NCI-H2081 treated with DMSO at 0.1 percent for 48 hours (cell line): Measurements from ENCODE around the gene HOXA9.

Experiments
- DNase-seq: peaks from one replicate; lab custom pipeline; 2025; lab: John Stamatoyannopoulos, UW

HOXA9 gene

DNA sequence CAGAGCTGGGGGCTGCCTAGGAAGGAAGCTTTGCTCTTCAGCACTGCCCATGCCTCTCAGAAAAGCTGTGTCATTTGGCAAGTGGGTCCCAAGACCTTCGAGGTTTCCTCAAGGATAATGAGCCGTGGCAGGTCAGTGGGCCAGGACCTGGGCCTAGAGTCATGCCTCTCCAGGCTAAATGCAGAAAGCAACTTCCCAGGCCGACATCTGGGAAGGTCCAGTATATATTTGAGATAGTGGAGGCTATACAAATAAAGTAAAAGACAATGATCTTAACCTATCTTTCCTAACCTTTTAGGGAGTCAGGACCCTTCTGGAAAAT lies 11.1 kb upstream of the HOXA9 start:
- DNase-seq: no peak

DNA sequence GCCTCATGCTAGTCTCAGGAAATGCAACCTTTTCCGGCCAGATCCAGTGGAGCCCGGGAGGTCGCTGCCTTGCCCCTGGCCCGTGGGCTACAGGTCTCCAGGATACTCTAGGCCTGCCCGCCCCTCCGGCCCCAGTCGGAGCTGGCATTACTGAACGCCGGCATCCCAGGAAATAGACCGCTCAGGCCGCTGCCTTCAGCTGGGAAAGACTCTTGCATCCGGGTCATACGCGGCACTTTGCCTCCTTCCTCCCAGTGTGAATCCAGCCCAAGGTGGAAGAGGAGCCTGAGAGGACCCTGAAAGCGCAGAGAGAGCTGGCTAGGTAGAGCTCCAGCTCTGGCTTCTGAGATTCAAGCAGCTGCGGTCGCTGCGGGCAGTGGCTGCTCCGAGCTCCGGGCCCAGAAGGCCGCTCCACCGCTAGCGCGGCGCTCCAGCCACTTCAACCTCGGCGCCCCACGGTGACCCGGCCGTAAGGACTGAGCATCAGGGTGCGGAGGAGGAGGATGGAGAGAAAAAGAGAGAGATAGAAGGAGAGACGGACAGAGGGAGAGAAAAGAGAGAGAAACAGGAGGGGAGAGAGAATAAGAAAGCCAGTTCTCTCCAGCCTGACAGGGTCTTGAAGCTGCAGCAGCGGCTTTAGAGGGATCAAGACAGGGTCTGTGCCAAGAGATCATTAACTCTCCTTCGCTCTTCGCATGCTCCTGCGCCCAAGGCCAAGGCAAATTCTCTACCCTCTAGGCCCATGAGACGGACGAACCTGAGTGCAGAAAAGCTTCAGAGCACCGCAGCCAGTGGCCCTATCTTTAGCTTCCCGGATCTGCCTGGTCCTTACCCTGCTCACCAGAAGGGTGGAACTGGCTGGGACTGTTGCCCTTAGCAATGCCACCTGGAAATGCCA lies 10.5 kb upstream of the HOXA9 start:
- DNase-seq: no peak

DNA sequence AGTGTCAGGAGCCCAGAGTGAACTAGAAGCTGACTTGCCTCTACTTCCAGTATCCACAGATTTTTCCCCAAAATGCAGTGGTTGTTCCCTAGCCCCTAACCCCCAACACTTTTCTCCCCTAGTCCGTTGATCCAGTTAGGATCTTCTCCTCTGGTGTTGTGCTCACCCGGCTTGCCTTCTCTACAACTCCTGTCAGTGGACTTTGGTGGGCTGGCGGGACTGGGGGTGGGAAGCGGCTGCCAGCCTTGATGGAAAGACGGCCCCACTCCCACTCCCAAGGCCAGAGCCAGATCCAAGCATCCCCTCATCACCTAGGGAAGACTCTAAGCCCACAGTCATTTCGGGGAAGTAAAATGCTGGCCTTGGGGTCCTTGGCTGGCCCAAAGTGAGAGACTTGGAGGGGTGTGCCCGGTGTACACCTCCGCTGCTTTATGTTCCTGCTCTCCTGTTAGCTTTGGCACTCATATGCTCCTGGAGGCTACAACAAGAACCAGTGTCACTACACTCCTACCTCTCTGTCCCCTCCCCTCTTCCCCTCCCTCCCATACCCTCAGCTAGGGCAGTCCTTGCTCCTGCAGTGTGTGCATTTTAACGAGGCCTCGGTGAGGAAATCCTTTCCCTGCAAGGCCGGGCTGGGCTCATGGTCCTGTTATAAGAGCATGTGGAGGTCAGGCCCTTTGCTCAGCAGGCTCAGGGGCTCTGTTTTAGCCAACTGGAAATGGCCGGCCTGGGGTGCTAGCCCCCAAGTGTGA lies 9.7 kb upstream of the HOXA9 start:
- DNase-seq: no peak

DNA sequence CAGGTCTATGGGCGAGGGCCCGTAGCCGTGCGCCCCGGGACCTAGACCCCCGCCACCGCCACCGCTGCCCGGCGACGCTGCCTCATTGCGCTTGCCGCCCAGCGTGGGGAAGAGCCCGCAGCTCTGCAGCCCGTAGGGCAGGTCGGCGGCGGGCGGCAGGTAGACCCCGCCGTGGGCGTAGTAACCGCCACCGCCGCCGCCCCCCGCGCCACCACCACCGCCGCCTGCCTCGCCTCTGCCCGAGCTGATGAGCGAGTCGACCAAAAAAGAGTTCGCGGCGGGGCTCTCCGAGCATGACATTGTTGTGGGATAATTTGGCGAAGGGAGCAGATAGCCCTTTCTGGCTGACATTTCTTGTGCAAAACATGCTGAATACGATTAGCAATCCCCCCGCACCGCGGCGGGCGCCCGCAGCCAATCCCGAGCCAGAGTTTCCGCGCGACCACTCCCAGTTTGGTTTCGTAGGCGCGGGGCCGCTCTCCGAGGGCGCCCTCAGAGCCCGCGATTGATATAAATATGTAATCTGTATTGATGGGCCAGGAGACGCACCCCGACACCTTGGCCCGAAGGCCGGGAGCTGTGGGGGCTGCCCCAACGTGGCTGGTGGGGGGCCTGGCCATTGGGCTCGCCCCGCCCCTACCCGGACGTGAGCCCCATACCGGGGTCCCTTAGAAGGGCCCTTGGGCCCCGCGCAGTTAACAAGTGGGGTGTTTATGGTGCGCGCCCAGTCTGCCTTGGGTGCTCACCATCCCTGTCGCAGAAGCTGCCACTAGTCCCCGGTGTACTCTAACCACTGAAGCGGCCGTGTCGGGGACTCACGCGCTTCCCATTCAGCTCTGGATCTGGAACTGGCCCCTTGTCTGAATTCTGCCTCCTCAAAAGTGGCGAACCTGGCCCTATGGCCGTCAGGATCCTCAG lies 8.9 kb upstream of the HOXA9 start, which contains the start of gene HOXA10:
Gene HOXA10 (minus strand): TSS at position 365 of the 918 bp plus-strand sequence. CDS start 14 bp downstream, at position 351.
- no peak for DNase-seq

DNA sequence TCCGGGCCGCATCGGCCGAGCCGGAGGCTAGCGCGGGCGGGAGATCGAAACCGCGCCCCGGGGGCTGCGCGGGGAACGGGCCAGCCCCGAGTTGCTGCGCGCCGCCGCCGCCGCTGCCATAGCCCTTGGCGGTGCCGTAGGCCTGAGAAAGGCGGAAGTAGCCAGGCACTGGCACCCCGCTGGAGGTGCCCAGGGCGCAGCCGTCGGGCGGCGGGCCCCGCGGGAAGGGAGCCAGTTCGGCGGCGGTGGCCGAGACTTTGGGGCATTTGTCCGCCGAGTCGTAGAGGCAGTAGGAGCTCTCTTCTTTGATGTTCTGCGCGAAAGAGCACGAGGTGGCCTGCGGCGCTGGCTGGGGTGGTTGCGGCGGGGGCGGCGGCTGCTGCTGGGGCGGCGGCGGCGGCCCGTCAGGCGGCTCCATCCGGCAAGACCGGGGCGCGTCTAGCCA lies 8.2 kb upstream of the HOXA9 start:
- no peak for DNase-seq

DNA sequence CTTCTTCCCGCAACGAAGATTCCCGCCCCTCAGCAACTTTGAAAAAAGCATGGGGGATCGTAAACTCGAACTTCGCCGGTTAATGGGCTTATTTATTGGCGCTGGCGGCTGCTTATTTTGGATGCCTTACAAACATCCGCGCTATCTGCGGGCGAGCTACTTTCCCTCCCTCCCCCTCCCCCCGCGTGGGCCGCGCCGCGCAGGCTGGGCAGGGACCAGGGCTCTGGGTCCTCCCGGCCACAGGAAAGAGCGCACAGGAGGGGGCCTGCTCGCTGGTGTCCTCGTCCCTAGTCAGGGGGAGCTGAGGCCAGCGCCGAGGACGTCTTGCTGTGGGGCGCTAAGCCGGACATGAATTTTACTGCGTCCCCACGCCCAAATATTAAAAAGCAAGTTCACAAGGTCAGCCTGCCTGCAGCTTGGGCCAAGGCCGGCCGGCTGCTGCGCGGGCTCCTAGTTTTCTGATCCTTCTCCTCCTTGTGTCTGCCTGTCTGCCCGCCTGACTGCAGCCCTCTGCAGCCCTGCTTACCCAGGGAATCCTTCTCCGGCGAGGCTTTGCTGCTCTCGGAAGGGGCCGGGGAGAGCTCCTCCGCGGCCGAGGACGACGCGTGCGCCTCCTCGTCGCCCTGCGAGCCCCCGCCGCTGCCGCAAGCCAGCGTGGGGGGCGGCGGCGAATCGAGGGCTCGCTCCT lies 7.6 kb upstream of the HOXA9 start:
- no peak for DNase-seq

DNA sequence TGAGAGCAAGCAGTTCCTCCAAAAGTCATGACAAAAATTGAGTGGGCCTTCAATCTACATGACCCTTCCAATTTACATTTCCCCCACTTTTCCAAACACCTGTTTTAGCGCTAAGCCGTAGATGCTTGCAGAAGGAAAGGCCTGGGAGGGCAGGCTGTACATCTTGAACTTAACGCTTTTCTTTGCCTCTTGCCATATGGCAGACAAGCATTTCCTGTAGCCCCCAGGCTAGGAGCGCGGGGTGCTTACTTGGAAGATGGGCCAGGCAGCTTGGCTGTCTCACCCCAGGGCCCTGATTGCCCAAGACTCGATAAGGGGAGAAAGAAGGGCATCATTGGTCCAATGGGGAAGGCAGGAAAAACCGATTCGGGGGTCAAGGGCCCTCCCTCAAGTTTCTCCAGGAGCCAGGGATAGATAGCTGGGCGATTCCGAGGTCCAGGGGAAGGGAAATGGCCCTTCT lies 7.0 kb upstream of the HOXA9 start:
- no peak for DNase-seq

DNA sequence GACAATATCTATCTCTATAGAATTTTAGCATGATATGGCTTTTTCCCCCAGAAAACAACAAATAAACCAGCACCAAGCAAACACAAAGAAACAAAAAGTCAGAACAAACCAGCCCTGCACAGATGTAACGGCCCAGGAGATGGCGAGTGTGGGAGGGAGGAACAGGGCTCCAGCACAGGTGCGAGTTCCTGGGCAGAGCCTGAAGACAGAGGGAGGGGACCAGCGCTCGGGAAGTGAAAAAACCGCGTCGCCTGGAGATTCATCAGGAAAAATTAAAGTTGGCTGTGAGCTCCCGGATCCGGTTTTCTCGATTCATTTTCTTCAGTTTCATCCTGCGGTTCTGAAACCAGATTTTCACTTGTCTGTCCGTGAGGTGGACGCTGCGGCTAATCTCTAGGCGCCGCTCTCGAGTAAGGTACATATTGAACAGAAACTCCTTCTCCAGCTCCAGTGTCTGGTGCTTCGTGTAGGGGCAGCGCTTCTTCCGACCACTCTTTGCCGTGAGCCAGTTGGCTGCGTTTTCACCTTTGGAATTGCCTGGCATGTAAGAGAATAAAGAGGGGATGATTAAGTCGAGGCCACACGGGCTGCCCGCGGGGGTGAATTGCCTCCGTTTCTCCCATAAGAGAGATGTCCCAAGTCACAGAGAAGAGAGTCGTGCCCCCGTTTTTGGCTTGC lies 6.4 kb upstream of the HOXA9 start:
- no peak for DNase-seq

DNA sequence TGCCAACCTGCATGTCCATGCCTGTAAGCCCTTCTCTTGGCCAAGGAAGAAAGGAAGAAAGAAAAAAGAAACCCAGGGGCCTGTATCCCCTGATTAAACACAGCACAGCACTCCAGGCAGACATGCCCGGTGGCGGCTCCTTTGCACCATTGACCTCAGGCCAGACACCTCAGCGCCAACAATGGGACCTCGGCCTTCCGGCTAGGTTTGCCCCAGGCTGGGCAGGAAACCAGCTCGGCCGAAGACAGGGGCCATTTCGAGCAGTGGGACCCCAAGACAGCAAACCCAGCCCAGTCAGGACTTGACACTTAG lies 5.9 kb upstream of the HOXA9 start:
- no peak for DNase-seq

DNA sequence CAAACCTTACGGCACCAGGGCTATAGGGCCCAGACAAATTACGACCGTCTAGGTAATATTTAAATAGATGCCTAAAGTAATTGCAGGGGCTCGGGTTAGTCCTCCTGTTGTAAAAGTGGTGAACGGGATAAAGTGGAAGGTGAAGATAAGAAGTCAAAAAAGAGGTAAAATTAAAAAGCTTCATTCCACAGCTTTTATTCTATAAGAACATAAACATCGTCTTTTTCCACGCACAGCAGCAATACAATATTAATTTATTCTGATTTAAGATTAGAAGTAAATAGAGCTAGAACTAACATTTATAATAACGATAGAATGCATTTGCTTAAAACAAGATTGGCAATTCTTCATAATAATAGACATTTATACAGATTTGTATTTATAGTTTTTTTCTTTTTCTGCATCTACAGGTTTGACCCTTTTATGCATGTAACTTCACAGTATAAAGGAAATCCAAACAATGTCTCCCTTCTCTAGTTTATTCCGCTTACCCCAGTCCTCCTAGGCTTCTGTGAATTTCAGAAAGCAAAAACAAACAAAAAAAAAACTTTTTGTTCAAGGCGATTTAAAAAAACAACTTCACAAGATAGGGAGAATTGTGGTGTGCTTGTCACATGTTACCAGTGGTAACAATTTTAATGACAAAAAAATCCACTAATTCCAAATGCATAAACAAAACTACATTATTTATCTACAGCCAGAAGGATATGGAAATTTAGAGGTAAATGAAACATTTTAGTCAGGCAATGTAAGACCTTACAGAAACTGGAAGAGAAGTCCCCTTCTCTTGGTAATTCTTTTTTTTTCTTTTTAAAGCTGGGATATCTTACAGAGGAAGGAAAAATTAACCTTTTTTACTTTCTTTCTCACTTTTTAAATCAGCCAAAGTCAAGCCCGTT lies 5.3 kb upstream of the HOXA9 start:
- peak; percentile 38 for DNase-seq

DNA sequence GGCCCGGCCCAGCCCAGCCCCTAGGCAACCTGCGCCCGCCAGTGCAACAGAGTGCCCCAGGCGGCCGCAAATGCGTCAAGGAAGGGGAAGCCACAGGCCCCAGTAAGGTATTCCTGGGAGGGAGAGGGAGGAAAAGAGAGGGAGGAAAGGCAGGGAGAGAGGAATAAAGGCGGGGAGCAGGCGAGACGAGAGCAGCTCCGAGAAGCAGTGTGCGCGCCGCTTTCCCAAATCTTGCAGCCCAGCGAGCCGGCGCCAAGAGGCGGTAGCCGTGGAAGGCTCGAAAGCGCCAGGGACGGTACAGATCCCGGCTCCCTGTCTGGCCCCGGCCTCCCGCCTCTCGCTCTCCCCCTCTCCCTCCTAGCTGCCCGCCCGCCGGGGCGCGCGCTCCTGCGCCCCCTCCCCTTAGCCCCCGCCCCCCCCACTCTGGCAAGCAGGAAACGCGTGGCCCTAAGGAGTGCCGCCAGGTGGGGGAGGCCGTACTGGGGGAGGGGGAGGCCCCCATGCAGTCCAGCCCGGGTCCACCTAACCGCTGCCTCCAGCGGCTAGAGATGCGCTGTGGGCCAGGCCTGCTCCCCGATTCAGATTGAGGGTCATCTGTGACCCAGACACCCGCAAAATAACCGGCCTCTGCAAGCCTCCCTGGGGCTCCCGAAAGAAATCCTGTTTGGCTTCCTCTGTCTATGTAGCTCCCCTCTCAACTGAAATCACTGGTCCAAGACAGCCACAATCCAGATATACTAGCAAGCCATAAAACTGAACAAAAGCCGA lies 4.5 kb upstream of the HOXA9 start:
- DNase-seq: peak; percentile 38

DNA sequence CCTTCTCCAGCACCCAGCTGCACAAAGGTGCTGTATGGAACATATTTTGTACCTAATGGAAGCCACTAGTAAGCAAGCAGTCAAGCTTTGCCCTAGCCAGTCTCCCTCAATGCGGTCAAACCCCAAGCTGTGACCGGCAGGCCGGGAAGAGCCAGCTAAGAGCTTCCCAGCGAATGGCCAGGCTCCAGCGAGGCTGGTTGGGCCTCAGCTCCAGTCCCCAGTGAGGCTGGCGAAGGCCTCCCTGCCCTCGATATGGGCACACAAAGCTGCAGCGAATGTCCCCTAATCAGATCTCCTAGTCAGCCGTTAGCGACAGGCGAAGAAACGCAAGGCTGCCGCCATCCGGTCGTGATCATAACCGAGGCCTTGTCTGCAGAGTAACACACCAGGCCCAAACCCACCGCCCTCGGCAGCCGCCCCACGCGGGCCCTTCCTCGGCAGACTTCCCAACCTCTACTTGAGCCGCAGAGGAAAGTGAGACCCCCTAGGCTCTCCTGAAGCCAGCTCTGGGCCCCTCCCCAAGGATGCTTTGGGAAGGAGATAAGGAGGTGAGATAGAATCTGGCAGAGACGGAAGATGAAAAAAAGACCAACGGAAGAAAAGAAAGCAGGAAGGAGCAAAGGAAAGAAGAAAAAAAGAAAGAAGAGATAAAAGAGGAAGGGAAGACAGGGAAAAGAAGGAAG lies 3.1 kb upstream of the HOXA9 start:
- DNase-seq: no peak

DNA sequence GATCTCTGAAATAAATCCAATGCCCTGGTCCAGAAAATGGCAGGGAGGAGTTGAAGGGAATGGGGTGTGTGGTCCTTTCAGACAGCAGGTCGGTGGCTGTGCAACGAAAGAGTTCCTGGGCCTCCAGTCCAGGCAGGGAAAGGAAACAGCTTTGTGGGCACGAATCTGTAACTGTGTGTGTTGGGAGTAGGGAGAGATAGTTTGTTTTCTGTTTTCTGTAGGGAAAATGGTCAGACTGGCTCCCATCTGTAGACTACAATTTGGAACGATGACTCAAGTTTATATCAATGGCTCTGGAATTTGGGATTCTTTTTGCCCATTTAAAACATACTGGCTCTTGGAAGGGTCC lies 2.6 kb upstream of the HOXA9 start:
- DNase-seq: no peak

DNA sequence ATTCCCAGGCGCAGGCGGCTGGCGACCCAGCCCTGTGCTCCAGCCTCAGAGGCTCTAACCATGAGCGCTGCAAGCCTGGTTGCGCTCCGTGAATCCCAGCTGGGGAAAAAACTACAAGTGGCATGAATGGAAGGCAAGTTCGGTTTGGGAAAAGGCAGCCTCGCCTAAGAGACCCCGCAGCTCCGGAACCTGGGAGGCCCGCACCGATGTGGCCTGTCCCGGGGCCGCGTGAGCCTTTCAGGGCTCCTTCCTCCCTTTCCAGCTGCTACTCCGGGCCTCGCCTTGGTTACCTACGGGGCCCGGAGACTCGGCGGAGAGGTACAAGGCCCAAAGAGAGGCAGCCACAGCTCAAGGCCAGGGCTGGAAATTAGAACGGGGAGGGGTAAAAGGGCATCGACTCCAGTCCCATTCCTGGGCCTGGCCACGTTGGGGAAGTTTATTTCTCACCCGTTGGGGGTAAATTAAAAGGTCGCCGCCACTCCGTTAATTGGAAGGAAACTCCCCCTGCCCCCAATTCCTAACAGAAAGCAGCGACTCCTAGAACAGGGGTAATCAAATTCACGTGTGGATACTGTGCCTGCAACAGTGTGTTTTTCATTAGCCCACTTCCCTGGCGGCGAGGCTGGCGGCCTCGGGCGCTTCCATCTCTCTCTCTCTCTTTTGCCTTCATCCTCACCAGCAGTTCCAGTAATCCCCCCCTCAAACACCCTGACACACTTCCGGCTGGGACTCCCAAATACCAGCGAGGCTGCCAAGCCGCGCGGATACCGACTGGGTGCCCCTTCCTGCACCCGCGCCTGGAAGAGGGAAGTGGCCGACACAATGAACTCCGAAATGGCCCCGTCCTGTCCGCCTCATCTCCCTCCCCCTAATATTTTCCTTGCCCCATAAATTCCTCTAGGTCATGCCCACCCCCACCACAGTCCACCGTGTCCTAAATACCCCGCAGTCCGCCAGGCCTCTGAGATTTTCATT lies 1.5 kb upstream of the HOXA9 start:
- no peak for DNase-seq

DNA sequence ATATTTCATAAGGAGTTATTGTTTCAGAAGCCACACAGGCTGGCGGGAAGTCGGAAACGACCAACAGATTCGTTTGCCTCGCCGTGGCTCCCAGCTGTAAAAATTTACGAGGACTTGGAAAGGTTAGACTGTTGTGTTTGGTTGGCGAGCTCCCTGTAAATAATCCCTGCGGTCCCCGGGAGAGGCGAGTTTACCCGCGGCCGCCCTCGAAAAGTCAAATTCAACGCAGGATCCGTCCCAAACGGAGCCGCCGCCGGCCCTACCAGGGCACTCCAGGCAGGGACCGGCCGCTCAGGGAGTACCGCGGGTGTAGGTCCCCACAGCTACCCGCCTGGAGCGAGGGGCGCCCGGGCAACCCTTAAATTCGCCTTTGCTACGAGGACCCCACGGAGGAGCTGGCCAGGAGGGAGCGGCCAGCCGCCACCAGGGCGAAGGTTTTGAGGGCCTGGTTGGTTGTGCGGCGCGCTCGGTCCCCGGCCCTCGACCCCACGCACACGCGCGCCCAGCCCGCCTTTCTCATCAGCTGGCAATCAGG lies 726 bp upstream of the HOXA9 start:
- no peak for DNase-seq

DNA sequence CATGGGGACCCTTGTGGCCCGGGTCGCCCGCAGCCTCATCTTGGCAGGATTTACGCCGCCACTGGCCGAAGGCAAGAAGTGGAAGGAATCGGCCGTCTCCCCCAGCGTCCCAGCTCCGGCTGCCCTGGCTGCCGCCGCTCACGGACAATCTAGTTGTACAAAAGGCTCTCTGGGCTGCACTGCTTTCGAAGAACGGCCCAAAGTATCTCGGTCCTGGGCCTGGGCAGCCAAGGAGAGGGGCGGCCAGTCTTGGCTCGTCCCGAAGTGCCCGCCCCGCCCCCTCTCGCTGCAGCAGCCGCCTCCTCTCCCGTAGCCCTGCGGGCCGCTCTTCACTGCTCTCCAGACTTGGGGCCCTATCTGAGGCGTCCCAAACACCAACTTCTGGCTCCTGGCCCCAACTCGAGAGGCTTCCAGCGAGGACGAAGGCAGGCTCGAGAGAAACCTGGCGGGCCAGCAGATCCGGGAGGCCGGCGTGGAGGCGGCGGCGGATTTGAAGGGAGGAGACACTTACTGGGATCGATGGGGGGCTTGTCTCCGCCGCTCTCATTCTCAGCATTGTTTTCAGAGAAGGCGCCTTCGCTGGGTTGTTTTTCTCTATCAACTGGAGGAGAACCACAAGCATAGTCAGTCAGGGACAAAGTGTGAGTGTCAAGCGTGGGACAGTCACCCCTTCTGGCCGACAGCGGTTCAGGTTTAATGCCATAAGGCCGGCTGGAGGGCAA lies 809 bp downstream of the HOXA9 start:
- DNase-seq: no peak

DNA sequence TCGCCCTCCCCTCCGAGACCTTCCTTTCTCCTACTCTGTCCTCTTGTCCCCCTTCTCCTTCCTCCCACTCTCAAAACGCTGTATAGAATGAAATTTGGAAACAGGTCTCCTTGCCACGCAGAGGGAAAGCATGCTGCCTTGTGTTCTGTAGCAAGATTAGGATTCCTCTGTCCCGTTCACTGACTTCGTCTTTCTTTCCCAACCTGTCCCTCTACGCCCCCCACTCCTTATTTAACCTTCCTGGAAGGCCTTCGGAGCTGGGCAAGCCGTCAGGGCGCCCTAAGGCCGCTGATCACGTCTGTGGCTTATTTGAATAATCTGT lies 1.3 kb downstream of the HOXA9 start:
- no peak for DNase-seq
